ENCODE results near the gene ANTXRL. TPM values are rescaled to one million over a fixed set of nuclear protein-coding genes. Genes with fewer than 3 reads are reported as not detected.

ANTXRL gene
- total RNA-seq, 1 experiment from 2014 or later = not detected

DNA sequence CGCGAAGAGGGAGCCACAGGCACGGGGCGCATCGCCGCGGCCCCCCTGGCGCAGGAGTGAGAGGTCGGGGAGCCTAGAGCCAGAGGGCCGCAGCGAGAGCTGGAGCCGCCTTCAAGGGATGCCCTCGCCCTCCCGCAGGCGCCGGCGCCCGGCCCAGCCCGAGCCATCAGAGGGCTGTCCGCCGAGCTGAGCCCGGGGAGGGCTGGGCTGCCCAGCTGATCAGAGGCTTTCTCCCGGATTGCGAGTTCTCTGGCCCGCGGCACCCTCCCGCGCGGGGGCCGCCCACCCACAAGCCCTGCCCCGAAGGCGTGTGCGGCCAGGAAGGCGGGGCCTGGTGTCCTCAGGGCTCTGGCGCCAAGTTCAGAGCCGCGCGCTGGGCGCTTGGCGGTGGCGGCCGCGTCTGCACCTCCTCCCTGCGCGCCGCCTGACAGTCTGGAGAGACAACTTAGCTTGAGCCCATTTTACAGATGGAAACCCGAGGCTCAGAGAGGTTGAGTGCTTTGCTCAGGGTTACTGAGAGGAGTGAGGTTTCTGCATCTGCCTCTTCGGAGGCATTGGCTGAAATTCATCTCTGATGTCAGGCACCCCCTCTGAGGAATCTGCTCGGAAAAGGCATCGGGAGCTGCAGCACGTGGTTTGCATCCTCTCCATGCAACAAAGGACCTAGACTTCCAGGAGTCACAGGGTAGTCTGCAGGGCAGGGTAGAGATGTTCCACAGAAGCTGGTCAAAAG, 3.8 kb upstream of the ANTXRL start:
- TF ChIP-seq, protein P1, sequence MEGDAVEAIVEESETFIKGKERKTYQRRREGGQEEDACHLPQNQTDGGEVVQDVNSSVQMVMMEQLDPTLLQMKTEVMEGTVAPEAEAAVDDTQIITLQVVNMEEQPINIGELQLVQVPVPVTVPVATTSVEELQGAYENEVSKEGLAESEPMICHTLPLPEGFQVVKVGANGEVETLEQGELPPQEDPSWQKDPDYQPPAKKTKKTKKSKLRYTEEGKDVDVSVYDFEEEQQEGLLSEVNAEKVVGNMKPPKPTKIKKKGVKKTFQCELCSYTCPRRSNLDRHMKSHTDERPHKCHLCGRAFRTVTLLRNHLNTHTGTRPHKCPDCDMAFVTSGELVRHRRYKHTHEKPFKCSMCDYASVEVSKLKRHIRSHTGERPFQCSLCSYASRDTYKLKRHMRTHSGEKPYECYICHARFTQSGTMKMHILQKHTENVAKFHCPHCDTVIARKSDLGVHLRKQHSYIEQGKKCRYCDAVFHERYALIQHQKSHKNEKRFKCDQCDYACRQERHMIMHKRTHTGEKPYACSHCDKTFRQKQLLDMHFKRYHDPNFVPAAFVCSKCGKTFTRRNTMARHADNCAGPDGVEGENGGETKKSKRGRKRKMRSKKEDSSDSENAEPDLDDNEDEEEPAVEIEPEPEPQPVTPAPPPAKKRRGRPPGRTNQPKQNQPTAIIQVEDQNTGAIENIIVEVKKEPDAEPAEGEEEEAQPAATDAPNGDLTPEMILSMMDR (IDR thresholded peaks at IDR 0.05; ENCODE audit: unreplicated experiment) = no peak
- Mint-ChIP-seq H3K27ac (ENCODE audit: unreplicated experiment) (no peak overlapping the region), H3K36me3 (ENCODE audit: insufficient read depth, unreplicated experiment) (peaks cover 15% of the 10 kb centered on the region), H3K4me3 (ENCODE audit: low read depth, unreplicated experiment) (peak overlapping the region; percentile 69), H3K4me1 (ENCODE audit: low read depth, unreplicated experiment) (peaks cover 21% of the 10 kb centered on the region), H3K27me3 (ENCODE audit: unreplicated experiment) (peaks cover 60% of the 10 kb centered on the region), H3K9me3 (ENCODE audit: low read depth, unreplicated experiment) (no peaks in the 10 kb centered on the region)
- intact Hi-C loops (cut with micrococcal nuclease; ENCODE audit: unreplicated experiment) = no loop called here
- peak; percentile 73 for DNase-seq
- BruUV-seq (replicated peaks) = no TSS peak
- CTCF ChIA-PET = interaction anchor here (0.6 to 1.1 kb wide), 4 partner anchors 14 to 1098 kb away, joined by 3 to 8 read pairs (median 3); no protein-coding TSS in a partner anchor

DNA sequence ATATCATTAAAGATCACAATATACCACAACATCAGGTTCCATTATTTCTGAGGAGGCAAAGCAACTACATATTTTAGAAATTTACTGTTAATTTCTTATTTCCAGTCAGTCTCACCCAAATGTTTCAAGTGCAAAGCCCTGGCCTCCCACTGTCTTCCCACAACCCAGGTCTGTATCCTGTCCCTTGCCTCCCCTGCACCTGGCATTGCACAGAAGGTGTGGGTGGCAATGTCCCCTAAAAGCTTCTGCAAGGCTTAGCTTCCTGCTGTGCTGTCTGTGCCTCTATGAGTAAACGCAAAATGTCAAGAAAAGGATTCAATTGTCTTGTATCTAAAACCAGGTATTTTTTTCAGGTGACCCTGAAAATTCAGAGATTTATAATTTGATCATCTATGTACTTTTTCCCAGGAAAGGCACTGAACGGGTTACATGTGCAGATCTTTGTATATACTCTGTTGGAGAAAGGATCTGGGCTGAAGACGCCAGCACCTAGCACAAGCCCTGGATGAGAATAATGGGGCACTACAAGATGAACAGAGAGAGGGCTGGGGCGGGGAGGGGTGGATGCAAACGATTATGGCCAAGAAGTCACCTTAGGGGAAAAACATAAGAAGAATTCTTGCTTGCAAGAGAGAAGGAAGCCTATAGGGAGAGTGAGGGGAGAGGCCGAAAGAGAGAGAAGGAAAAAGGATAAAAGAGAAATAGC, 3.1 kb upstream of the ANTXRL start:
- no TSS peak for BruUV-seq (replicated peaks)
- Mint-ChIP-seq H3K4me3 (ENCODE audit: low read depth, unreplicated experiment) (peak overlapping the region; percentile 69), H3K4me1 (ENCODE audit: low read depth, unreplicated experiment) (peaks cover 21% of the 10 kb centered on the region), H3K36me3 (ENCODE audit: insufficient read depth, unreplicated experiment) (peaks cover 15% of the 10 kb centered on the region), H3K27ac (ENCODE audit: unreplicated experiment) (peak overlapping the region; percentile 8), H3K9me3 (ENCODE audit: low read depth, unreplicated experiment) (no peaks in the 10 kb centered on the region), H3K27me3 (ENCODE audit: unreplicated experiment) (peaks cover 55% of the 10 kb centered on the region)
- CTCF ChIA-PET = interaction anchor here (0.7 to 1.3 kb wide), 5 partner anchors 10 to 1097 kb away, joined by 3 to 5 read pairs (median 3); no protein-coding TSS in a partner anchor
- DNase-seq = no peak
- TF ChIP-seq, protein P1 (IDR thresholded peaks at IDR 0.05; ENCODE audit: unreplicated experiment) = no peak
- intact Hi-C loops (cut with micrococcal nuclease; ENCODE audit: unreplicated experiment) = no loop called here

DNA sequence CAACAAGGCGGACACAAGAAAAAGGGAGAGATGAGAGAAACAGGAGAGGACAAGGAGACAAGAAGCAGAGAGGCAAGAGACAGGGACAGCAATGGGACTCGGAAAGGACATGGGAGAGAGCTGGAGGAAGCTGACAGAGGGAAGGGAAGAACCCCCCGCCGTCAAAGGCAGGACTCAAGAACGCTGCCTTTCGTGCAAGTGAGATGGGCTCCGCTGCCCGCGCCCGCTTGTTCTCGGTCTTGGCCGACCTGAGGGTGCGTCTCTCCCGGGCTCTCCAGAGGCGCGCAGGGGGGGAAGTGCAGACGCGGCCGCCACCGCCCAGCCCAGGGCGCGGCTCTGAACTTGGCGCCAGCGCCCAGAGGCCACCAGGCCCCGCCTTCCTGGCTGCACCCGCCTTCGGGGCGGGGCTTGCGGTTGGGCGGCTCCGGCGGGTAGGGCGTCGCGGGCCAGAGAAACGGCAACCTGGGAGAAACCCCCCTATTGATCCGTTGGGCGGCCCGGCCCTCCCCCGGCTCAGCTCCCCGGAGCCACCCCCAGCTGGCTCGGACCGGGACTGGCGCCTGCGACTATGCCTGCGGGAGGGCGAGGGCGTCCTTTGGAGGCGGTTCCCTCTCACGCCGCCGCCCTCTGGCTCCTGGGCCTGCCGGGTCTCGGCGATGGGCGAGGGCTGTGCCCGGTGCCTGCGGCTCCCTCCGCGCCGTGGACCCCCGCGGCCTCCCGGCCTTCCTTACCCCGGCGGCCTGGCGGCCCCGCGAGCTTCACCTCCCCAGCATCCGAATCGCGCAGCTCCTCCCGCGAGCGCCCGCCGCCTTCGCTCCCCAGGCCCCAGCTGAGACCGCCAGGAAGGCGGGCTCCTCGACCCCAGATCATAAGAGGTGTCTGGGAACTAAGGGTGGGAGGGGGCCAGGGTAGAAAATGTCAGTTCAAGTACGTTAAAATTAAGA, 2.2 kb upstream of the ANTXRL start:
- peak overlapping the region; percentile 8 for H3K27ac Mint-ChIP-seq (ENCODE audit: unreplicated experiment)
- no TSS peak for BruUV-seq (replicated peaks)
- H3K27me3 Mint-ChIP-seq (ENCODE audit: unreplicated experiment) = peaks cover 52% of the 10 kb centered on the region

More for the DNA sequence above, 2.2 kb upstream of the ANTXRL start:
- no peaks in the 10 kb centered on the region for H3K9me3 Mint-ChIP-seq (ENCODE audit: low read depth, unreplicated experiment)
- peak overlapping the region; percentile 69 for H3K4me3 Mint-ChIP-seq (ENCODE audit: low read depth, unreplicated experiment)
- peak; percentile 99 for DNase-seq
- CTCF ChIA-PET = interaction anchor here (1.1 to 1.3 kb wide), 5 partner anchors 9 to 1096 kb away, joined by 3 to 5 read pairs (median 3); no protein-coding TSS in a partner anchor
- TF ChIP-seq, protein P1 (IDR thresholded peaks at IDR 0.05; ENCODE audit: unreplicated experiment) = no peak
- intact Hi-C loops (cut with micrococcal nuclease; ENCODE audit: unreplicated experiment) = no loop called here
- H3K4me1 Mint-ChIP-seq (ENCODE audit: low read depth, unreplicated experiment) = peaks cover 21% of the 10 kb centered on the region
- H3K36me3 Mint-ChIP-seq (ENCODE audit: insufficient read depth, unreplicated experiment) = peaks cover 15% of the 10 kb centered on the region
